ENCODE measurements around the gene SOCS3. TPM values are rescaled to one million over a fixed set of nuclear protein-coding genes. Genes with fewer than 3 reads are reported as not detected.

The SOCS3 gene
- total RNA-seq, 2 experiments from 2014 or later = not detected

DNA sequence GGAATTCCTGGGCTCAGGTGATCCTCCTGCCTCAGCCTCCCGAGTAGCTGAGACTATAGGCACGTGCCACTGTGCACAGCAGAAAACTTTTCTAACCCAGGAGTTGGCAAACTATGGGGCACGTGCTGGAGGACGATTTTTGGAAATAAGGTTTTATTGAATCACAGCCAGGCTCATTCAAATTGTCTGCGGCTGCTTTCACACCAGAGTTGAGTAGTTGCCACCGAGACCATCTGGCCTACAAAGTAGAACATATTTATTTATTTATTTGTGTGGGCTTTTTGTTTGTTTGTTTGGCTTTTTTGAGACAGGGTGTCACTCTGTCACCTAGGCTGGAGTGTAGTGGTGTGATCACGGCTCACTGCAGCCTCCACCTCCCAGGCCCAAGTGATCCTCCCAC, 11.2 kb upstream of the SOCS3 start:
- Histone ChIP-seq H3K4me1 (ENCODE audit: insufficient read depth, low read length, poor library complexity, severe bottlenecking) (no peaks in the 10 kb centered on the region), H3K4me2 (ENCODE audit: low read length) (no peak overlapping the region), H3K36me3 (ENCODE audit: insufficient read depth, low read length) (no peaks in the 10 kb centered on the region), H3K9me3 (ENCODE audit: low read length) (no peaks in the 10 kb centered on the region), H3K79me2 (ENCODE audit: insufficient read depth, low read depth, low read length) (no peaks in the 10 kb centered on the region), H4K20me1 (ENCODE audit: insufficient read depth, low read length) (no peaks in the 10 kb centered on the region), H2AFZ (ENCODE audit: low read length) (no peak overlapping the region), H3K9me2 (ENCODE audit: insufficient read depth, low read length) (no peaks in the 10 kb centered on the region), H3K27ac (ENCODE audit: low read depth, low read length, poor library complexity, severe bottlenecking) (no peak overlapping the region), H3K4me3 (ENCODE audit: low read depth, low read length, poor library complexity, severe bottlenecking) (no peak overlapping the region)
- intact Hi-C loops (cut with micrococcal nuclease; ENCODE audit: unreplicated experiment) = no loop called here
- ChIA-PET CTCF (ENCODE audit: unreplicated experiment) (no interaction called here), POLR2A (no interaction called here)
- TF ChIP-seq EZH2phosphoT487 (IDR thresholded peaks at IDR 0.05; ENCODE audit: borderline replicate concordance, low read depth, low read length) = no peak
- TF ChIP-seq, protein P1, sequence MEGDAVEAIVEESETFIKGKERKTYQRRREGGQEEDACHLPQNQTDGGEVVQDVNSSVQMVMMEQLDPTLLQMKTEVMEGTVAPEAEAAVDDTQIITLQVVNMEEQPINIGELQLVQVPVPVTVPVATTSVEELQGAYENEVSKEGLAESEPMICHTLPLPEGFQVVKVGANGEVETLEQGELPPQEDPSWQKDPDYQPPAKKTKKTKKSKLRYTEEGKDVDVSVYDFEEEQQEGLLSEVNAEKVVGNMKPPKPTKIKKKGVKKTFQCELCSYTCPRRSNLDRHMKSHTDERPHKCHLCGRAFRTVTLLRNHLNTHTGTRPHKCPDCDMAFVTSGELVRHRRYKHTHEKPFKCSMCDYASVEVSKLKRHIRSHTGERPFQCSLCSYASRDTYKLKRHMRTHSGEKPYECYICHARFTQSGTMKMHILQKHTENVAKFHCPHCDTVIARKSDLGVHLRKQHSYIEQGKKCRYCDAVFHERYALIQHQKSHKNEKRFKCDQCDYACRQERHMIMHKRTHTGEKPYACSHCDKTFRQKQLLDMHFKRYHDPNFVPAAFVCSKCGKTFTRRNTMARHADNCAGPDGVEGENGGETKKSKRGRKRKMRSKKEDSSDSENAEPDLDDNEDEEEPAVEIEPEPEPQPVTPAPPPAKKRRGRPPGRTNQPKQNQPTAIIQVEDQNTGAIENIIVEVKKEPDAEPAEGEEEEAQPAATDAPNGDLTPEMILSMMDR (conservative IDR thresholded peaks at IDR 0.05; ENCODE audit: low read length) = no peak
- BruUV-seq (replicated peaks) = no TSS peak
- DNase-seq (ENCODE audit: low spot score) = no peak

DNA sequence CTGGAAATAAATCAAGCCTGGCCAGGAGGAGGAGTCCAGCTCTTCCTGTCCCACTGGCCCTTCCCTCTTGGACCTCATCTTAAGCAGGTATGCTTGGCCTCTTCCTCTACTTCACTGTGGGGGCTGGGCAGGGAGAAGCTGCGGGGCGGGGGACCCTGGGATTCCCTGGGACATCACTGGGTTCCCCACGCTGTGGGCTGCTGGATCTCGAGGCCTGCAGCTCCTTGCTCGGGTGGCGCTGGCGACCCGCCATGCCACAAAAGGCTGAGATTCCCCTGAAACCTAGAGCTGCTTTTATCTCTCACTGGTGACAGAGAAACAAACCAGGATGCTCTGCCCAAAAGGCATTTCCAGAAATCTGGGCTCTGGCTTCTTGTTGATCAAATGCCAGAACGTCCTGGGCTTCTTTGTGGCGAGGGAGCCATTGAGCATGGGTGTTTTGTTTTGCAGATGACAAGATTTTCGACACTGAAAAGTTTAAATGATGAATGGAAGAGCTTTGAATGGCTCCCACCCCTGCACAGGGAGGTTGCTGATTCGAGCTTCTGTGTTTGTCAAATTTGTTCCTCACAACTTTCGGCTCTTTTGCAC, 10.0 kb upstream of the SOCS3 start:
- intact Hi-C loops (cut with micrococcal nuclease; ENCODE audit: unreplicated experiment) = loop anchor here (10.0 kb wide), 1 partner anchor 335 kb away; no protein-coding TSS in a partner anchor
- no peaks in the 10 kb centered on the region for H3K4me1 ChIP-seq (ENCODE audit: insufficient read depth, low read length, poor library complexity, severe bottlenecking)
- no peak overlapping the region for H2AFZ ChIP-seq (ENCODE audit: low read length)
- no peaks in the 10 kb centered on the region for H4K20me1 ChIP-seq (ENCODE audit: insufficient read depth, low read length)
- no peak overlapping the region for H3K4me3 ChIP-seq (ENCODE audit: low read depth, low read length, poor library complexity, severe bottlenecking)
- H3K27ac ChIP-seq (ENCODE audit: low read depth, low read length, poor library complexity, severe bottlenecking) = no peak overlapping the region
- TF ChIP-seq EZH2phosphoT487 (IDR thresholded peaks at IDR 0.05; ENCODE audit: borderline replicate concordance, low read depth, low read length) = no peak
- TF ChIP-seq, protein P1 (conservative IDR thresholded peaks at IDR 0.05; ENCODE audit: low read length) = no peak
- CTCF ChIA-PET (ENCODE audit: unreplicated experiment) = interaction anchor here (0.6 kb wide), 1 partner anchor 1469 kb away, joined by 3 read pairs; the partner anchor contains the start of gene CBX4
- no peaks in the 10 kb centered on the region for H3K36me3 ChIP-seq (ENCODE audit: insufficient read depth, low read length)
- H3K9me2 ChIP-seq (ENCODE audit: insufficient read depth, low read length) = no peaks in the 10 kb centered on the region
- H3K79me2 ChIP-seq (ENCODE audit: insufficient read depth, low read depth, low read length) = no peaks in the 10 kb centered on the region
- BruUV-seq (replicated peaks) = no TSS peak
- H3K9me3 ChIP-seq (ENCODE audit: low read length) = no peaks in the 10 kb centered on the region
- POLR2A ChIA-PET = interaction anchor here (0.6 to 0.7 kb wide), 2 partner anchors 1708 to 1906 kb away, joined by 3 to 4 read pairs; no protein-coding TSS in a partner anchor
- no peak overlapping the region for H3K4me2 ChIP-seq (ENCODE audit: low read length)
- DNase-seq (ENCODE audit: low spot score) = no peak

DNA sequence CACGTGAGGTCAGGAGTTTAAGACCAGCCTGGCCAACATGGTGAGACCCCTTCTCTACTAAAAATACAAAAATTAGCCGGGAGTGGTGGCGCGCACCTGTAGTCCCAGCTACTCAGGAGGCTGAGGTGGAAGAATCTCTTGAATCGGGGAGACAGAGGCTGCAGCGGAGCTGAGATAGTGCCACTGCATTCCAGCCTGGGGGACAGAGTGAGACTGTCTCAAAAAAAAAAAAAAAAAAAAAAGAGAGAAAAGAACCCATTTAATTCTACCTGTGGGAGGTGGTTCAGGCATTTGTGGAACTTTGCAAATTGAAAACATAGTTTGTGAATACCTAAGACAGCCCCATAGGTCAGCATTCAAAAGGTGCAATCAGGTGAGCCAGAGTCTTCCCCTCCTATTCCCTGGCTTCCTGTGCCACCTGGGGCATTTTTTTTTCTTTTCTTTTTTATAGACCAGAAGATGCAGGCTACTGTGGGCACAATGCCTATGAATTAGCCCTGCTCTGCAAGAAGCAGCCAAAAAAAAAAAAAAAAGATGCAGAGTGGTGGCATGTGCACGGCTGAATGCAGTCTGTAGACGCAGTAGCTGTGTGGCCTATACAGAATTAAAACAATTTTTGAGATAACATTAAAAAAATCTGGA, 9.1 kb upstream of the SOCS3 start:
- no peak overlapping the region for H3K27ac ChIP-seq (ENCODE audit: low read depth, low read length, poor library complexity, severe bottlenecking)
- H3K9me3 ChIP-seq (ENCODE audit: low read length) = no peaks in the 10 kb centered on the region
- CTCF ChIA-PET (ENCODE audit: unreplicated experiment) = no interaction called here
- no peak overlapping the region for H2AFZ ChIP-seq (ENCODE audit: low read length)
- H3K9me2 ChIP-seq (ENCODE audit: insufficient read depth, low read length) = no peaks in the 10 kb centered on the region
- TF ChIP-seq, protein P1 (conservative IDR thresholded peaks at IDR 0.05; ENCODE audit: low read length) = no peak
- no peak for TF ChIP-seq EZH2phosphoT487 (IDR thresholded peaks at IDR 0.05; ENCODE audit: borderline replicate concordance, low read depth, low read length)
- H3K4me3 ChIP-seq (ENCODE audit: low read depth, low read length, poor library complexity, severe bottlenecking) = no peak overlapping the region
- intact Hi-C loops (cut with micrococcal nuclease; ENCODE audit: unreplicated experiment) = loop anchor here (10.0 kb wide), 1 partner anchor 336 kb away; no protein-coding TSS in a partner anchor
- no peak for DNase-seq (ENCODE audit: low spot score)
- no TSS peak for BruUV-seq (replicated peaks)
- no peaks in the 10 kb centered on the region for H4K20me1 ChIP-seq (ENCODE audit: insufficient read depth, low read length)
- POLR2A ChIA-PET = interaction anchor here (0.7 kb wide), 1 partner anchor 1905 kb away, joined by 3 read pairs; no protein-coding TSS in a partner anchor
- H3K4me2 ChIP-seq (ENCODE audit: low read length) = no peak overlapping the region
- no peaks in the 10 kb centered on the region for H3K79me2 ChIP-seq (ENCODE audit: insufficient read depth, low read depth, low read length)
- H3K4me1 ChIP-seq (ENCODE audit: insufficient read depth, low read length, poor library complexity, severe bottlenecking) = no peaks in the 10 kb centered on the region
- no peaks in the 10 kb centered on the region for H3K36me3 ChIP-seq (ENCODE audit: insufficient read depth, low read length)

Measured in OCI-LY7 (cell line).